HepG2 (cell line): Measurements from ENCODE around the gene ASAP2. TPM values are rescaled to one million over a fixed set of nuclear protein-coding genes. Genes with fewer than 3 reads are reported as not detected.

Experiments used
- CREB1 ChIP-seq, 2 experiments: fragments of 450-650 bp in 1 of 2; IDR thresholded peaks; 2 replicates each; pipeline ENCODE4 v1.6.1; 2016 to 2017; ENCODE audit warnings: control low read depth in 1 of 2, mild to moderate bottlenecking in 1 of 2, missing compliant biosample characterization in 1 of 2, missing genetic modification characterization in 1 of 2
- E2F5 ChIP-seq: sonication (generic); formaldehyde crosslinking; conservative IDR thresholded peaks from 2 replicates; pipeline ENCODE4 v1.4.0; 2020; ENCODE audit warnings: missing genetic modification reagents
- EHMT2 ChIP-seq: fragments of 200-600 bp; sonication (generic); IDR thresholded peaks from 2 replicates; pipeline ENCODE4 v1.7.0; 2017; ENCODE audit warnings: antibody characterized with exemption, low read depth, low read length, borderline replicate concordance
- ELF1 ChIP-seq: sonication (generic); formaldehyde crosslinking; IDR thresholded peaks from 2 replicates; pipeline ENCODE4 v1.4.0; 2020; ENCODE audit warnings: missing genetic modification reagents
- ELK4 ChIP-seq: sonication (generic); formaldehyde crosslinking; IDR thresholded peaks from 2 replicates; pipeline ENCODE4 v1.9.0; 2021; ENCODE audit warnings: missing genetic modification reagents, borderline replicate concordance
- EZH2 ChIP-seq: conservative IDR thresholded peaks from 2 replicates; pipeline ENCODE4 v1.6.1; 2012; ENCODE audit warnings: mild to moderate bottlenecking, low read depth, low read length, moderate library complexity
- FOXC1 ChIP-seq: sonication (generic); formaldehyde crosslinking; IDR thresholded peaks from 2 replicates; pipeline ENCODE4 v1.8.0; 2022; ENCODE audit warnings: mild to moderate bottlenecking, missing genetic modification reagents, borderline replicate concordance
- JUN ChIP-seq: sonication (generic); formaldehyde crosslinking; IDR thresholded peaks from 2 replicates; pipeline ENCODE4 v1.4.0; 2020; ENCODE audit warnings: mild to moderate bottlenecking, missing genetic modification reagents
- PPARG ChIP-seq: conservative IDR thresholded peaks from 2 replicates; pipeline ENCODE4 v1.6.1; 2016; ENCODE audit warnings: missing biosample characterization, missing genetic modification reagents
- ZBTB3 ChIP-seq: sonication (generic); formaldehyde crosslinking; IDR thresholded peaks from 2 replicates; pipeline ENCODE4 v1.4.0; 2020; ENCODE audit warnings: low read depth, mild to moderate bottlenecking, moderate library complexity, missing genetic modification reagents, borderline replicate concordance
- ZNF318 ChIP-seq: sonication (generic); formaldehyde crosslinking; IDR thresholded peaks from 2 replicates; pipeline ENCODE4 v1.4.0; 2020; ENCODE audit warnings: mild to moderate bottlenecking, missing genetic modification reagents
- ZNF343 ChIP-seq: sonication (generic); formaldehyde crosslinking; IDR thresholded peaks from 2 replicates; pipeline ENCODE4 v1.4.0; 2020; ENCODE audit warnings: mild to moderate bottlenecking, missing genetic modification reagents
- ZNF704 ChIP-seq: sonication (generic); formaldehyde crosslinking; IDR thresholded peaks from 2 replicates; pipeline ENCODE4 v1.8.1; 2023; ENCODE audit warnings: mild to moderate bottlenecking, inconsistent platforms, moderate library complexity, missing genetic modification reagents, borderline replicate concordance
- polyA plus RNA-seq, 8 experiments: library from polyadenylated mRNA; depleted of rRNA in 3 of 8; stranded (reverse) in 7 of 8; unstranded in 1 of 8; fragments of >200 nt; fragmentation: Illumina TruSeq in 4 of 8; extraction: Trizol in 4 of 8; gene quantifications; 2 replicates each; pipeline versions ENCODE4 v1.2.1 to v1.2.3, GENCODE V29; 2011 to 2016; ENCODE audit warnings: low read depth in 4 of 8, missing spikeins in 1 of 8, mixed read lengths in 1 of 8; ENCODE audit not compliant: insufficient read depth in 1 of 8
- total RNA-seq, 5 experiments: library from RNA; depleted of rRNA; stranded (reverse); fragments of >200 nt; fragmentation: Illumina TruSeq; extraction: Trizol; gene quantifications; 2 replicates each; pipeline ENCODE4 v1.2.3, GENCODE V29; 2016; ENCODE audit warnings: low read depth in 1 of 5

ASAP2 gene
- total and polyA plus RNA-seq, 2 of the 13 experiments (the other 11 are each of a cell fraction or from before 2014, with no cell fraction given) = 7.3 to 22.3 TPM

DNA sequence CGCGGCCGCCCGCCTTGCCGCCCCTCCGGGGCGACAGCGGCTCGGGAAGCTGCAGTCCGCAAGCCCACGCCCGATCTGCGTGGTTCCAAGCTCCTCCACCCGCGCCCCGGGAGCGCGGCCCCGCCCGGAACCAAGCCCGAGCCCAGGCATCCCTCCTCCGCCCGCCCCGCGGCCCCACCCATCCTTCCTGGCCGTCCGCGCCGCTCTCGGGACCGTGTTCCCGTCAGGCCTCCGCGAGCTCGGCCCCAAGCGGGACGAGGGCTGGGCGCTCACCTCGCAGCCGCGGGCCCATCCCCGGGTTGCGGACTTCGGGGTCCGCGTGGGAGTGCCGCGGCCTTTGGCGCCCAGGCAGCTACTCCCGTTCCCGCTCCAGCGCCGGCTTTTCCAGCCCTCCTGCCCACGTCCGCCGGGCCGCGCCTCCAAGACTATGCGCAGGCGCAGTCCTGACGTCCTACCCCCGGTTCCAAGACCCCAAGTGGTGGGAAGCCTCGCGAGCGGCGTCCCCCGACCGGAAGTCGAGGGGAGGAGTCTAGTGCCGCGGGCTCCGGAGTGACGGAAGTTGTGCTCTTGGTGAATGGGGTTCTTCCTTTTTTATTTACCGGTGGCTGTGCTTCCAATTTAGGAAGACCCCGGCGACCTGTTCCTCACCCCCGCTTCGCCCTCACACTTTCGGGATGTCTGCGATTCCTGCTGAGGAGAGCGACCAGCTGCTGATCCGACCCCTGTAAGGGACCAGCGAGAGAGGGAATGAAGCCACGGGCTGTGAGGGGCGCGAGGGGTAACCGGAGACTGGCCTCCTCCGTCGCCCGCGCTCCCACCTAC lies 216.7 kb downstream of the ASAP2 start, which contains the start of the genes CPSF3 and ITGB1BP1 (continued):
- TF ChIP-seq ELF1 (CRISPR knock-in tag) = peak; percentile 90
- no peak; the same call in 1 of the 2 replicates for TF ChIP-seq ZNF318 (CRISPR knock-in tag)
- TF ChIP-seq ZBTB3 (CRISPR knock-in tag) = peak; percentile 71
- TF ChIP-seq PPARG = peak; percentile 37; the same call in 1 of the 2 replicates
- 0 out of 2 replicates have a peak, but pooled peaks have one; percentile 33 for TF ChIP-seq JUN (CRISPR knock-in tag)
- TF ChIP-seq ELK4 (CRISPR knock-in tag) = 0 out of 2 replicates have a peak, but pooled peaks have one; percentile 38
- TF ChIP-seq CREB1 (IDR thresholded peaks at IDR 0.05) = peak; percentile 78
- TF ChIP-seq CREB1 (CRISPR knock-in tag; IDR thresholded peaks at IDR 0.05) = peak; percentile 60; the same call in 1 of the 2 replicates
- TF ChIP-seq E2F5 (CRISPR knock-in tag) = peak; percentile 67
- no peak; the same call in 1 of the 2 replicates for TF ChIP-seq ZNF704 (CRISPR knock-in tag)
- no peak for TF ChIP-seq EZH2
- peak; percentile 87; the same call in 1 of the 2 replicates for TF ChIP-seq FOXC1
- no peak for TF ChIP-seq EHMT2
- TF ChIP-seq ZNF343 = peak; percentile 75; the same call in 1 of the 2 replicates
